ENCODE data around the gene PLA2G4A.

- TF ChIP-seq CTCF (IDR thresholded peaks at IDR 0.05; ENCODE audit: low read length) = no peak
- TF ChIP-seq EZH2 (IDR thresholded peaks at IDR 0.05; ENCODE audit: borderline replicate concordance, low read length) = no peak
Measured at GRCh38 chr1:186894415-186894814, 65.7 kb downstream of the PLA2G4A start.

Data from OCI-LY1 (cell line).